HG02763 (cell line): ENCODE results near the gene HKDC1.

ENCODE experiments used
- ATAC-seq: cut with Tn5 transposase; IDR thresholded peaks from one replicate; pipeline ENCODE4 v1.9.1; 2021; ENCODE audit warnings: mild to moderate bottlenecking, moderate library complexity; ENCODE audit not compliant: unreplicated experiment

Gene HKDC1

GRCh38 chr10:69215405-69216171 is 4.5 kb upstream of the HKDC1 start:
- no peak for ATAC-seq

GRCh38 chr10:69216577-69217118 is 3.5 kb upstream of the HKDC1 start:
- no peak for ATAC-seq

GRCh38 chr10:69217119-69217754 is 2.9 kb upstream of the HKDC1 start:
- ATAC-seq = no peak

- no peak for ATAC-seq
Observed at GRCh38 chr10:69218831-69219230, 1.3 kb upstream of the HKDC1 start.

GRCh38 chr10:69220507-69220906 is 375 bp downstream of the HKDC1 start:
- no peak for ATAC-seq

- peak; percentile 93 for ATAC-seq
Observed at GRCh38 chr10:69222157-69223027, 2.3 kb downstream of the HKDC1 start.

DNA sequence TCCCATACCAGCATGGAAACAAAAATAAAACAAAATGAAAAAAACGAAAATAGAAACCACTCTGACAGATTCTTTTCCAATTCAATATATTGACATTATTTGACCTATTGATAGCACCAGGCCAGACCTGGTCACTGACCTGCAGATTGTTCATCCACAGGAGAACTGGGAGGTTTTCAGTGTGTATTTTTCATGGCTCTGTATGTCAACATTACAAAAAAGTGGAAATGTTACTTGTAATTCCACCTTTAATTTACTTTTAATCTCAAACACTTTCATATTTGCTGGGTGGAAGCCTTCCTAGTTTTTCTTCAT is 2.9 kb downstream of the HKDC1 start:
- ATAC-seq = peak; percentile 19

GRCh38 chr10:69224862-69225657 is 4.9 kb downstream of the HKDC1 start:
- no peak for ATAC-seq

DNA sequence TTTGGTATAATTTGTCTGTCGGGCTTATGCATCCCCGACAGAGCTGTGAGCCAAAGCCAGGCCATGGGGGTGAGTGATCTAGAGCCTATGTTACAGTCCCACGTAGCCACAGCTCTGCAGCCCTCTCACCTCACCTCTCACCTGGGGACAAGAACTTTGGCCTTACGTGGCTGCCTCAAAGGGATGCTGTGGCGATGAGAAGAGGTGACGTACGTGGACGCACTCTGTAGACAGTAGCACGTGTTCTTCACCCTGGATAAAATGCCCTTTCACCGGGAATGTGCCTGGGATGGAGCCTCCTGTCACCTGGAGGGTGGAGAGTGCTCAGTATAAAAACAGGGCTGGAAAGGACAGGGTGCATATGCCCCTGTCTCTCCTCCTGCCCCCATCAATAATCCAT is 5.5 kb downstream of the HKDC1 start:
- no peak for ATAC-seq

GRCh38 chr10:69226919-69227450 is 6.9 kb downstream of the HKDC1 start:
- no peak for ATAC-seq

GRCh38 chr10:69228151-69228550 is 8.0 kb downstream of the HKDC1 start:
- no peak for ATAC-seq

DNA sequence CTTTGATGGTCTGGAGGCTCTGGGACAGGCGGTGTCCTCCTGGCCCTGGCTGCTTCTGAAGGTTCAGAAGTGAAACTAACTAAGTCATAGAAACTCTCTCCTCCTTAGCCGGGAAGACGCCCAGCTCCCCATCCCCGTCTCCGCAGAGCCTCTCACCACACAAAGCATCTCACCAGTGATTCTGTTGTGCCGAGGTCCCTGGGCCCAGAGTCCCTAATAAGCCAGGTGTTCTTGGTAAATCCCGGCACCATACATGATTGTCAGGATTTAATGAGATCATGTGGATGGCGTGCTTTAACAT is 9.4 kb downstream of the HKDC1 start:
- no peak for ATAC-seq

DNA sequence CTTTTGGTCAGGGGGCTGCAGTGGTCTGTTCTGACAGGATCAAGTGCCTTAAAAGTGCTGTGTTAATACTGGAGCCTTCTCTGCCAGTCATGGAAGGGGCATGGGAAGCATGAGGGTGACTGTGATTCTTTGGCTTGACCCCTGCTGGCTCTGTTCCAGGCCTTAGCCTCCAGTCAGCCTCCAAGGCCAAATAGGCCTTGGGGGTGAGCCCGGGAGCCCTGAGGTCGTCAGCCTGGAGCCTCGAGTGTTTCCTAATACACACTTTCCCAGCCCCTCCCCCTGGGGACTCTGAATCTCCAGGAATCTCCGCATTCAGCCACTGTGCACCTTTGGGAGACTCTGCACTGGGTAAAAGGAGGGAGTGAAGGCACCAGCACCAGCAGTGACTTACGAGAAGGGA is 10.0 kb downstream of the HKDC1 start:
- no peak for ATAC-seq

- ATAC-seq = no peak
Observed at GRCh38 chr10:69232252-69232651, 12.1 kb downstream of the HKDC1 start.

- ATAC-seq = no peak
Observed at GRCh38 chr10:69232736-69233480, 12.8 kb downstream of the HKDC1 start.

DNA sequence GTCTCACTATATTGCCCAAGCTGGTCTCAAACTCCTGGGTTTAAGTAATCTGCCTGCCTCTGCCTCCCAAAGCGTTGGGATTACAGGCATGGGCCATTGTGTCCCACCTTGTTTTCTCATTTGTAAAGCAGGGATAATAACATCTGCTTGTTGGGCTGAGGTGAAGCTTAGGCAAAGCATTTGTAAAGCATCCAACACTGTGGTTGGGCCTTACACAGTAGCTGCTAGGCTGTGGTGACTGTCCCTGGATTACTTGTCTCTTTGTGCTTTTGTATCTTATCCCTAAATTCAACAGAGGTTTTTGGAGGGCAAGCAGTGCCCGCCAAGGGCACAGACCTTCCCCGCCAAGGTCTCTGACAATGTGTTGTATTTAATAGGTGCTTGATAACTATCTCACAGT is 14.3 kb downstream of the HKDC1 start:
- ATAC-seq = no peak

- peak; percentile 86 for ATAC-seq
Observed at GRCh38 chr10:69237528-69238159, 17.5 kb downstream of the HKDC1 start.

DNA sequence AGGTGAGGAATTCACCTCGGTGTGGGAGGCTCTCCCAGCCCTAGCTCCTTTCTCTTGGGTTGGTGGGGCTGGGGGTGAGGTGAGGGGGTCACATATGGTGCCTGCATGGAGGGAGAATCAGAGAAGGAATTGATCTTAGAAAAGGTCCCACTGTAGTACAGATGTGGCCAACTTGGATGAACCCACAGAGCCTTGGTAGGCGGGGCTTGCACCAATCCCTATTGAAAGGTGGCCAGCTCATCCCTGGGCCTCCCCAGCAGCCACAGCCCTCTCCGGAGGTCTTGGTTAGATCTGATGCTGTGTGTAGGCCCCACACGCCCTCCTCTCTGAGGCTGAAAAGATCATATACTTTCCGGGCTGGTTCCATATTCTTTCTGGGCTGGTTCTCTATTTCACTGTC is 19.0 kb downstream of the HKDC1 start:
- no peak for ATAC-seq

- ATAC-seq = no peak
Observed at GRCh38 chr10:69239816-69240434, 19.8 kb downstream of the HKDC1 start.
